GM12878 (cell line): ENCODE data around the gene NRTN. TPM values are rescaled to one million over a fixed set of nuclear protein-coding genes. Genes with fewer than 3 reads are reported as not detected.

ENCODE experiments used
- ATAC-seq: fragments of 200-7000 bp; cut with Tn5 transposase; 3 replicates; pipeline ENCODE4 v1.9.1; 2020; ENCODE audit warnings: mild to moderate bottlenecking, moderate library complexity
- BruUV-seq: library from RNA; stranded (reverse); fragments of 400-500 nt; replicated peaks from 2 replicates; lab custom pipeline; 2021; lab: Mats Ljungman, UMichigan
- CTCF ChIA-PET: fragments of 300-600 bp; sonication (Branson Sonifier 250); formaldehyde crosslinking; extraction: SDS; loops from one replicate; lab custom pipeline; 2021; ENCODE audit warnings: inconsistent platforms; lab: Yijun Ruan, JAX
- POLR2A ChIA-PET: fragments of 350-600 bp; formaldehyde crosslinking; extraction: SDS; loops from one replicate; lab custom pipeline; 2021; ENCODE audit warnings: inconsistent platforms; lab: Charles Lee
- RAD21 ChIA-PET: fragments of 300-600 bp; sonication (Branson Sonifier 250); formaldehyde crosslinking; loops from one replicate; lab custom pipeline; 2023; ENCODE audit warnings: antibody characterized with exemption; ENCODE audit not compliant: unreplicated experiment; lab: Charles Lee
- SMC1A ChIA-PET: fragments of 300-600 bp; sonication (Branson Sonifier 250); formaldehyde crosslinking; loops from one replicate; lab custom pipeline; 2023; ENCODE audit not compliant: unreplicated experiment, uncharacterized antibody; lab: Charles Lee
- DNase-seq: peaks from one replicate; pipeline ENCODE4 v3.0.0-alpha.2; 2011; ENCODE audit warnings: low read depth, low spot score
- FAIRE-seq: peaks from 3 replicates; lab custom pipeline; 2011; peaks lifted over from hg19 to GRCh38; lab: Jason Lieb, UNC
- H2AFZ ChIP-seq: 2 replicates; pipeline ENCODE4 v1.6.0; 2011; ENCODE audit warnings: low read depth, low read length, control low read depth; ENCODE audit not compliant: control insufficient read depth
- H3K27ac ChIP-seq: 2 replicates; pipeline ENCODE4 v1.5.1; 2011; ENCODE audit warnings: control low read depth; ENCODE audit not compliant: control insufficient read depth, insufficient read depth
- H3K27me3 ChIP-seq, 2 experiments: replicated peaks in 1 of 2; 2 replicates each; pipeline versions ENCODE4 v1.6.0 to v1.6.1; 2011; ENCODE audit warnings: low read length in 1 of 2; ENCODE audit not compliant: control insufficient read depth in 2 of 2, insufficient read depth in 2 of 2
- H3K36me3 ChIP-seq, 2 experiments: 2 replicates each; pipeline ENCODE4 v1.5.1; 2011; ENCODE audit warnings: low read length in 1 of 2; ENCODE audit not compliant: control insufficient read depth in 2 of 2, insufficient read depth in 2 of 2
- H3K4me1 ChIP-seq: 2 replicates; pipeline ENCODE4 v1.6.1; 2011; ENCODE audit warnings: mild to moderate bottlenecking, low read length, moderate library complexity, mixed read lengths; ENCODE audit not compliant: control insufficient read depth, insufficient read depth
- H3K4me2 ChIP-seq: 2 replicates; pipeline ENCODE4 v1.6.0; 2011; ENCODE audit warnings: control low read depth; ENCODE audit not compliant: control insufficient read depth, insufficient read depth
- H3K4me3 ChIP-seq: fragments of 200-600 bp; sonication (generic); 2 replicates; pipeline ENCODE4 v1.5.1; 2016
- H3K79me2 ChIP-seq: 2 replicates; pipeline ENCODE4 v1.6.0; 2011; ENCODE audit warnings: low read length; ENCODE audit not compliant: control insufficient read depth, insufficient read depth
- H3K9ac ChIP-seq: 2 replicates; pipeline ENCODE4 v1.8.0; 2011; ENCODE audit warnings: low read length, control low read depth, mixed read lengths; ENCODE audit not compliant: control insufficient read depth, insufficient read depth
- H3K9me3 ChIP-seq: replicated peaks from 3 replicates; pipeline ENCODE4 v1.5.1; 2011; ENCODE audit warnings: mild to moderate bottlenecking, low read length; ENCODE audit not compliant: control insufficient read depth, insufficient read depth
- H4K20me1 ChIP-seq: 2 replicates; pipeline ENCODE4 v1.6.0; 2011; ENCODE audit not compliant: control insufficient read depth, insufficient read depth
- CREM ChIP-seq: IDR thresholded peaks from 2 replicates; pipeline ENCODE4 v1.6.1; 2014; ENCODE audit warnings: antibody characterized with exemption, low read depth
- GATAD2B ChIP-seq: fragments of 450-650 bp; conservative IDR thresholded peaks from 2 replicates; pipeline ENCODE4 v1.6.1; 2017; ENCODE audit warnings: low read depth, mild to moderate bottlenecking, moderate library complexity
- MEF2B ChIP-seq: fragments of 450-650 bp; IDR thresholded peaks from 2 replicates; pipeline ENCODE4 v1.6.1; 2018; ENCODE audit warnings: mild to moderate bottlenecking, moderate library complexity; ENCODE audit not compliant: partially characterized antibody, poor library complexity, severe bottlenecking
- NFYA ChIP-seq: IDR thresholded peaks from 2 replicates; pipeline ENCODE4 v1.6.1; 2011; ENCODE audit warnings: low read depth, mild to moderate bottlenecking, low read length, improper control_type of control experiment, borderline replicate concordance
- NR2C2 ChIP-seq: IDR thresholded peaks from 2 replicates; pipeline ENCODE4 v1.6.1; 2011; ENCODE audit warnings: borderline replicate concordance, low read depth; ENCODE audit not compliant: control insufficient read depth, insufficient read length
- SMARCA5 ChIP-seq: fragments of 450-650 bp; IDR thresholded peaks from 2 replicates; pipeline ENCODE4 v1.6.1; 2017; ENCODE audit warnings: mild to moderate bottlenecking
- YBX1 ChIP-seq: fragments of 450-650 bp; IDR thresholded peaks from 2 replicates; pipeline ENCODE4 v1.6.1; 2016; ENCODE audit warnings: antibody characterized with exemption
- YY1 ChIP-seq: IDR thresholded peaks from 2 replicates; pipeline ENCODE4 v1.6.1; 2011; ENCODE audit warnings: low read depth, mild to moderate bottlenecking, low read length
- WGBS: methylation state at CpG from one replicate; pipeline ENCODE4 v1.1.6; 2016; ENCODE audit warnings: low lambda C conversion rate; ENCODE audit not compliant: insufficient replicate concordance, insufficient coverage; ENCODE audit errors: missing lambda C conversion rate; 5-methylcytosine and 5-hydroxymethylcytosine counted together
- in situ Hi-C: fragments of 300-500 bp; cut with MboI; formaldehyde crosslinking; loops from 9 replicates; pipeline ENCODE4 v1.14.3; 2018; ENCODE audit warnings: mixed read lengths
- intact Hi-C: fragments of 100-400 bp; cut with micrococcal nuclease; formaldehyde crosslinking; loops from one replicate; pipeline ENCODE4 v1.14.2; 2022; ENCODE audit not compliant: unreplicated experiment
- polyA plus RNA-seq, 11 experiments: library from polyadenylated mRNA; depleted of rRNA in 4 of 11; unstranded in 6 of 11; stranded (reverse) in 5 of 11; fragments of >200 nt; fragmentation: Nextera tagmentation in 4 of 11; fragmentation: Illumina TruSeq in 1 of 11; extraction: Ambion mirVana in 4 of 11; extraction: Trizol in 1 of 11; gene quantifications; 1 replicate in 1 of 11; 2 replicates in 10 of 11; pipeline versions ENCODE4 v1.2.1 to v1.2.3, GENCODE V29; 2011 to 2016; ENCODE audit warnings: inconsistent platforms in 2 of 11, missing spikeins in 2 of 11, low read depth in 1 of 11
- total RNA-seq, 4 experiments: library from RNA; depleted of rRNA in 3 of 4; stranded (reverse); fragments of >200 nt in 3 of 4; fragmentation: Illumina TruSeq in 1 of 4; extraction: Trizol in 1 of 4; gene quantifications; 2 replicates each; pipeline versions ENCODE4 v1.2.1 to v1.2.3, GENCODE V29; 2013 to 2021
- TF ChIP-seq, protein P1 (sequence below): IDR thresholded peaks from 2 replicates; pipeline ENCODE4 v1.6.1; 2011; ENCODE audit warnings: borderline replicate concordance, low read depth, mild to moderate bottlenecking, moderate library complexity, low read length; ENCODE audit not compliant: insufficient read depth, poor library complexity, severe bottlenecking
- TF ChIP-seq, protein P2 (sequence below): IDR thresholded peaks from 2 replicates; pipeline ENCODE4 v1.6.1; 2012; ENCODE audit warnings: low read depth, low read length, improper control_type of control experiment
- TF ChIP-seq, protein P3 (sequence below): fragments of 450-650 bp; IDR thresholded peaks from 2 replicates; pipeline ENCODE4 v1.6.1; 2016; ENCODE audit warnings: mild to moderate bottlenecking, moderate library complexity, borderline replicate concordance

The NRTN gene
- total and polyA plus RNA-seq, 10 of the 15 experiments (the other 5 are each of a cell fraction or from before 2014, with no cell fraction given), result not detected

GRCh38 chr19:5822181-5822844 lies 17.4 kb downstream of the NRTN start:
- Histone ChIP-seq H4K20me1 (no peaks in the 10 kb centered on the region), H3K9ac (no peak overlapping the region), H3K4me3 (no peak overlapping the region), H3K79me2 (no peaks in the 10 kb centered on the region), H3K27me3 (no peaks in the 10 kb centered on the region), H3K36me3 (no peaks in the 10 kb centered on the region), H3K4me1 (peaks cover 9% of the 10 kb centered on the region), H2AFZ (no peak overlapping the region), H3K9me3 (no peaks in the 10 kb centered on the region), H3K27ac (no peak overlapping the region), H3K4me2 (no peak overlapping the region)
- no peak for ATAC-seq
- no peak for DNase-seq
- ChIA-PET SMC1A (interaction anchor here (1.0 kb wide), 1 partner anchor 18 kb away, joined by 6 read pairs; no protein-coding TSS in a partner anchor), CTCF (interaction anchor here (1.1 to 1.7 kb wide), 3 partner anchors 18 to 82 kb away, joined by 3 to 7 read pairs (median 4); no protein-coding TSS in a partner anchor), POLR2A (no interaction called here), RAD21 (interaction anchor here (1.2 kb wide), 1 partner anchor 18 kb away, joined by 4 read pairs; the partner anchor contains the start of gene NRTN)
- intact Hi-C loops (no loop called here), in situ Hi-C loops (no loop called here)
- no TSS peak for BruUV-seq
- FAIRE-seq, result no peak
- WGBS, result 42% methylated on average over 29 of the region's 30 CpGs
- TF ChIP-seq, protein P1, sequence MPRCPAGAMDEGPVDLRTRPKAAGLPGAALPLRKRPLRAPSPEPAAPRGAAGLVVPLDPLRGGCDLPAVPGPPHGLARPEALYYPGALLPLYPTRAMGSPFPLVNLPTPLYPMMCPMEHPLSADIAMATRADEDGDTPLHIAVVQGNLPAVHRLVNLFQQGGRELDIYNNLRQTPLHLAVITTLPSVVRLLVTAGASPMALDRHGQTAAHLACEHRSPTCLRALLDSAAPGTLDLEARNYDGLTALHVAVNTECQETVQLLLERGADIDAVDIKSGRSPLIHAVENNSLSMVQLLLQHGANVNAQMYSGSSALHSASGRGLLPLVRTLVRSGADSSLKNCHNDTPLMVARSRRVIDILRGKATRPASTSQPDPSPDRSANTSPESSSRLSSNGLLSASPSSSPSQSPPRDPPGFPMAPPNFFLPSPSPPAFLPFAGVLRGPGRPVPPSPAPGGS, result no peak
- no peak for TF ChIP-seq NFYA
- no peak for TF ChIP-seq YY1
- TF ChIP-seq, protein P2, sequence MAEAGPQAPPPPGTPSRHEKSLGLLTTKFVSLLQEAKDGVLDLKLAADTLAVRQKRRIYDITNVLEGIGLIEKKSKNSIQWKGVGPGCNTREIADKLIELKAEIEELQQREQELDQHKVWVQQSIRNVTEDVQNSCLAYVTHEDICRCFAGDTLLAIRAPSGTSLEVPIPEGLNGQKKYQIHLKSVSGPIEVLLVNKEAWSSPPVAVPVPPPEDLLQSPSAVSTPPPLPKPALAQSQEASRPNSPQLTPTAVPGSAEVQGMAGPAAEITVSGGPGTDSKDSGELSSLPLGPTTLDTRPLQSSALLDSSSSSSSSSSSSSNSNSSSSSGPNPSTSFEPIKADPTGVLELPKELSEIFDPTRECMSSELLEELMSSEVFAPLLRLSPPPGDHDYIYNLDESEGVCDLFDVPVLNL, result no peak
- TF ChIP-seq, protein P3, sequence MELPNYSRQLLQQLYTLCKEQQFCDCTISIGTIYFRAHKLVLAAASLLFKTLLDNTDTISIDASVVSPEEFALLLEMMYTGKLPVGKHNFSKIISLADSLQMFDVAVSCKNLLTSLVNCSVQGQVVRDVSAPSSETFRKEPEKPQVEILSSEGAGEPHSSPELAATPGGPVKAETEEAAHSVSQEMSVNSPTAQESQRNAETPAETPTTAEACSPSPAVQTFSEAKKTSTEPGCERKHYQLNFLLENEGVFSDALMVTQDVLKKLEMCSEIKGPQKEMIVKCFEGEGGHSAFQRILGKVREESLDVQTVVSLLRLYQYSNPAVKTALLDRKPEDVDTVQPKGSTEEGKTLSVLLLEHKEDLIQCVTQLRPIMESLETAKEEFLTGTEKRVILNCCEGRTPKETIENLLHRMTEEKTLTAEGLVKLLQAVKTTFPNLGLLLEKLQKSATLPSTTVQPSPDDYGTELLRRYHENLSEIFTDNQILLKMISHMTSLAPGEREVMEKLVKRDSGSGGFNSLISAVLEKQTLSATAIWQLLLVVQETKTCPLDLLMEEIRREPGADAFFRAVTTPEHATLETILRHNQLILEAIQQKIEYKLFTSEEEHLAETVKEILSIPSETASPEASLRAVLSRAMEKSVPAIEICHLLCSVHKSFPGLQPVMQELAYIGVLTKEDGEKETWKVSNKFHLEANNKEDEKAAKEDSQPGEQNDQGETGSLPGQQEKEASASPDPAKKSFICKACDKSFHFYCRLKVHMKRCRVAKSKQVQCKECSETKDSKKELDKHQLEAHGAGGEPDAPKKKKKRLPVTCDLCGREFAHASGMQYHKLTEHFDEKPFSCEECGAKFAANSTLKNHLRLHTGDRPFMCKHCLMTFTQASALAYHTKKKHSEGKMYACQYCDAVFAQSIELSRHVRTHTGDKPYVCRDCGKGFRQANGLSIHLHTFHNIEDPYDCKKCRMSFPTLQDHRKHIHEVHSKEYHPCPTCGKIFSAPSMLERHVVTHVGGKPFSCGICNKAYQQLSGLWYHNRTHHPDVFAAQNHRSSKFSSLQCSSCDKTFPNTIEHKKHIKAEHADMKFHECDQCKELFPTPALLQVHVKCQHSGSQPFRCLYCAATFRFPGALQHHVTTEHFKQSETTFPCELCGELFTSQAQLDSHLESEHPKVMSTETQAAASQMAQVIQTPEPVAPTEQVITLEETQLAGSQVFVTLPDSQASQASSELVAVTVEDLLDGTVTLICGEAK, result no peak
- TF ChIP-seq GATAD2B, result no peak
- TF ChIP-seq CREM, result no peak
- no peak for TF ChIP-seq YBX1
- TF ChIP-seq SMARCA5, result no peak
- TF ChIP-seq MEF2B, result no peak
- TF ChIP-seq NR2C2, result no peak
